Medulla oblongata (tissue), 1 donor: Measurements from ENCODE around the gene TMEM14A.
A peak's percentile ranks its signal among the peaks of the same experiment; 100 is the strongest.
"Not testable (repeated sequence)": the region's sequence is repeated elsewhere in the genome, so short reads cannot be mapped to it uniquely, and the experiment has no call there.

Experiments
- DNase-seq: peaks from one replicate; pipeline ENCODE4 v3.0.0-alpha.2; 2015; ENCODE audit errors: extremely low spot score

The TMEM14A gene, protein sequence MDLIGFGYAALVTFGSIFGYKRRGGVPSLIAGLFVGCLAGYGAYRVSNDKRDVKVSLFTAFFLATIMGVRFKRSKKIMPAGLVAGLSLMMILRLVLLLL

DNA sequence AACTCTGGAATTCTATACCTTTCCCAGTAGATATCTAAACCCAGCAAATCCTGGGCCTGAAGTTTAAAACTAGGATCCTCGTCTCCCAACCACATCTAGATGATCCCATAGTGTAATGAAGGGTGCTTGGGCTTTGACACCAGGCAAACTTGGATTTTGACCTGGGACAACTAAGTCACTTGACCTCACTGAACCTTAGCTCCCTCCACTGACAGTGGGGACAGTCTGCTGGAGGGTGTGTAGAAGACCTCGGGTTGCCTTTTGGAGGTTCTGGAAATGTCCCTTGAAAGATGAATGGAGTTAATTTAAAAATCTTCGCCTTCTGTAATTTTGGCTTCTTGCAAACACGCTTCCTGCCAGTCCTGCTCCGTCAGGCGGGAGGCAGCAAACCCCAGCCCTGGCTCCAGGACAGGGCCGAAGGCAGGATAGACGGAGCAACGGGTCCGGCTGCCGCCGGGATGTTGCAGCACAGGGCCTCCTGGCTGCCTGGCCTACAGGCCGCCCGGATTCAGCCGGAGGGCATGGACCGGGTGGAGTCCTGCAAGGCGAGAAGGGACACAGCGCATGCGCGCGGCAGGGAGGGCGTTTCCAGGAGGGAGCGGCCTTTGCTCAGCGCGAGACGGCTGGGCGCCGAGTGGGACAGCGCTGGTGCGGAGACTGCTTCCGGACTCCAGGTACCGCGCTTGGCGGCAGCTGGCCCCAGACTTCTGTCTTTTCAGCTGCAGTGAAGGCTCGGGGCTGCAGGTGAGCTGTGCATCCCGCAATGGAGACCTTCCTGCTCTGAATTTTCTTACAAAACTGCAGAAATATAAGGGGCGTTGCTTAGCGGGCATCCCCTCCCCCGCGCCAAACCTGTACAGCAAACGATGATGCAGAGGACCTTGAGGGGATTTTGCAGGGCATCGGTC, at the start of gene TMEM14A:
Gene TMEM14A (plus strand): TSS at position 612 of the 908 bp plus-strand sequence. CDS start 5,990 bp downstream, outside the sequence.
- DNase-seq, result peak; percentile 94

DNA sequence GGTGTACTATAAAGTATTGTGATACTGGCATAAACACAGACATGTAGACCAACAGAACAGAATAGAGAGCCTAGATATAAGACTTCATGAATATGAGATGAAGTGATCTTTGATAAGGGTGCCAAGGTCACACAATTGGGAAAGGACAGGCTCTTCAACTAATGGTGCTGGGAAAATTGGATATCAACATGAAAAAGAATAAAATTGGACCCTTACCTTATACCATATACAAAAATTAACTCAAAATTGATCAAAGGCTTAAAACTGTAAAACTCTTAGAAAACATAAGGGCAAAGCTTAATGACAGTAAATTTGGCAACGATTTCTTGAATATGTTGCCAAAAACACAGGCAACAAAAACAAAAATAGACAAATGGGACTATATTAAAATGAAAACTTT, 49.3 kb upstream of the TMEM14A start:
- DNase-seq, result no peak

DNA sequence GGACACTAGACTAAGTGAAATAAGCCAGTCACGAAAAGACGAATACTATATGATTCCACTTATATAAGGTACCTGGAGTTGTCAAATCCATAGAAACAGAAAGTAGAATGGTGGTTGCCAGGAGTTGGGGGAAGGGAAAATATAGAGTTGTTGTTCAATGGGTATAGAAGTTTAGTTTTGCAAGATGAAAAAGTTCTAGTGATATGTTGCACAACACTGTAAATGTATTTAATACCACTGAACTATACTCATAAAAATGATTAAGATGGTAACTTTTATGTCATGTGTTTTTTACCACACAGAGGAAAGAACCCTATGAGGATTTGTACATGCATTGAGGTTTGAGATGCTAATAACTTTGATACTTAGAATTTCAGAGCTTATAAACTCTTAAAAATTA, 48.1 kb upstream of the TMEM14A start:
- no peak for DNase-seq

DNA sequence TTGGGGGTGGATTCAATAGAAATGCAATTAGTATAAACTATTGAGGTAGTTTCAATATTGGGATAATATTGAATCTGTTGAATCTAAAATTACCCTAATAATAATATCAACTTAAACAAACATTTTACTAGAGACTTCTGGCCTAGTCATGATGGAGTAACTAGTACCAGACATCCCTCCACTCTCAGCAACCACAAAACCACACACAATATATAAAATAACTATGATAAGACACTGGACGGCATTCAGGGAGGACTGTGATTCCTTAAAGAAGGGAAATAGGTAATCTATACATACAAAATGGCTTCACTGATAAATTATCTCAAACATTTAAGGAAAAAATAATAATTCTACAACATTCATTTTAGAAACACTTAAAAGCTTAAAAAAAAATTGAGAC, 38.9 kb upstream of the TMEM14A start:
- DNase-seq, result no peak

DNA sequence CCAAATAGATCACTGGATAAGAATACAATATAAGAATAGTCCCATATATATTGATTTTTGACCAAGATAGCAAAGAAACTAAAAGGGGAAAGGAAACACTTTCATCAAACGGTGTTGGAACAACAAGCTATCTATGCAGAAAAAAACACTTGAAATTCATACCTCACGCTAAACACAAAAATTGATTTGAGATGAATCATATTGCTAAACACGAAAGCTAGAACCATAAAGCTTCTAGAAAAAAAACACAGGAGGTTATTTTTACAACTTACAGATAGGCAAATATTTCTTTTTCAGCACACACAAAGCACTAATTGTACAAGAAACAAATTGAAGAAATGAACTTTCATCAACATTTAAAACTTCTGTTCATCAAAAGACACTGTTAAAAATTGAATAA, 36.7 kb upstream of the TMEM14A start:
- no peak for DNase-seq

DNA sequence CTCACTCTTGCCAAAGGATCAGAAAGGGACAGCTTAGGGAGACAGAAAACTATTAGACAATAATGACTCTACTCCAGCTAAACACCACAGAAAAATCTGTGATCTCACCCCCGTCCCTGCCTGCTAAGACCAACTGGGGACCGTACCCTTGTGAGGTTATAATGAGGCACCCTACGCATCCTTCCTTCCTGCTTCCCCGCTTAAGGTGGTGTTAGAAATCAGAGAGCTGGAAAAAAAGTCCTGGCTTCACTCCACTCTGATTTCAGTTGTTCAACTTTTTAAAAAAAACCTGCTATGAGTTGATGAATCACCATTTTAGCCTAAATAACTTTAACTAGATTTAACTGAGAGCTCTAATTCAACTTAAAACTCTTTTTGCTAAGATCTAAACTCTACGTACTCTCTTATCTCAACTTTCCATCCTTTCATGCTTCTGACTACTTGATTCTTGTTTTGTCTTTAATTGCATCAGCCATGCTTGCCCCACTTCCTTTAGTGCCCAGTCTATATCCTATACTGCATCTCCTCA, 35.8 kb upstream of the TMEM14A start:
- DNase-seq, result no peak

DNA sequence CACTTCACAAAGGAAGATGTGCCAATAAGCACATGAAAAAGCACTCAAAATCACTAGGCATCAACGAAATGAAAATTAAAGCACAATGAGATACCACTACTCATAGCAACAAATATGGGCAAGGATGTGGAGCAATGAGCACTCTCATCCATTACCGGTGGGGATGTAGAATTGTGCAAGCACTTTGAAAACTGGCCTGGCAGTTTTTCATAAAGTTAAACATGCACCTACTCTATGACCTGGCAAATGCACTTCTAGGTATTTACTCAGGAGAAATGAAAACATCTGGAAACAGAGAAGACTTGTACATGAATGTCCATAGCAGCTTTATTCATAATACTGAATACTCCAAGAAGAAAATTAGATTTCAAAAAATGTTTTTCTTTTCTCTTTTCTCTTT, 34.1 kb upstream of the TMEM14A start:
- DNase-seq, result no peak

DNA sequence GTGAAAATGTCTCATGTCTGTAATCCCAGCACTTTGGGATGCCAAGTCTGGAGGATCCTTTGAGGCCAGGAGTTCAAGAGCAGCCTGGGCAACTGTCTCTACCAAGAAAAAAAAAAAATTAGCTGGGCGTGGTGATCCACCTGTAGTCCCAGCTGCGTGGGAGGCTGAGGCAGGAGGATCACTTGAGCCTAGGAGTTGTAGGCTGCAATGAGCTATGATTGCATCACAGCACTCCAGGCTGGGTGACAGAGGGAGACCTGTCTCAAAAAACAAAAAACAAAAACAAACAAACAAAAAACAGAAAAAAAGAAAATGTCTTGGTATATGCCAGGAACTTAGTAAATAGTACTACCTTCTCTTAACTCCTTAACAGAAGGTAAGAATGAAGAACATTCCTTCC, 31.4 kb upstream of the TMEM14A start:
- DNase-seq, result no peak

DNA sequence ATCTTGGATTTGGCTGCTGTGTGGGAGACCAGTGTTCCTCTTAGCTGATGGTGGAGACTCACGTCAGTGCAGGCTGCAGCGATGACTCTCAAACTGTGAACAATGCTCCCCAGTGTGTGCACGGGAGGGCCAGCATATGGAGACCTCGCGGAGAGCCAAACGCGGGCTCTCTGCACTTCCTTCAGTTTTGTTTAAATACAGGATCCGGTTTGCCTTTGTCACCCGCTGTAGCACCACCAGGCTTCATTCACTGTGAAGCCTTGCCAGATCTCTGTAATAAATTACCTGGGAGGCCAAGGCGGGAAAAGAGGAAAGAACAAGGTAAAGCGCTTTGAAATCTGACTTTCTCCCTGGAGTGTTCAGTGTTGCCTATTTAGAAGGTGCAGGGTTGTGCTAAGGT, 30.7 kb upstream of the TMEM14A start:
- DNase-seq, result peak; percentile 59

DNA sequence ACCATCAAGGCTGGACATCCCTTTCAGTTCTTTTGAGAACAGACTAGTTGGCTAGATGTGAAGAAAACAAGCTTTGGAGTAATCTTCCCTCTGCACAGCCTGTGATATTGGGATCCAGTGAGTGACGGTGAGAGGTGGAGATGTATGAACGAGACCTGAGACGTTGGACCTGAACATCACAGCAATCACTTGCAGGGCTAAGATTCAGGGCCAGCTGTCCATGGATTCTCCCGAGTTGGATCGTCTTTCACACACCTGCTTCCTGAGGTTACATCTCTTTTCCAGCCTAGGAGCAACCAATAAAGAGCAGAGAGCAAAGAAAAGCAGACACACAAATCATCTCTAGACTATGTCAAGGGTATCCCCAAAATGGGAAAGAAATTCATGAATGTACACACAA, 30.0 kb upstream of the TMEM14A start:
- no peak for DNase-seq

DNA sequence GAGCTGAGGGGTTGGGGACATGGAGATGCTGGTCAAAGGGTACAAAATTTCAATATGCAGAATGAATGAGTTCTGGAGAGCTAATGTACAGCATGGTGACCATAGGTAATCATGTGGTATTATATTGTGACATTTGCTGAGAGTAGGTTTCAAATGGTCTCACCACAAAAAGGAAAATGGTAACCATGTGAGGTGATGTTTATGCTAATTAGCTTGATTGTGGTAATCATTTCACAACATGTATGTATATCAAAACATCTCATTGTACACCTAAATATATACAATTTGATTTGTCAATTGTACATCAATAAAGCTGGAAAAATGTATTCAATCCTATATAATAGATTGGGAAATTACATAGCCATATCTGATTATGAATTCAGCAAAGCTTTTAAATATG, 29.5 kb upstream of the TMEM14A start:
- no peak for DNase-seq

DNA sequence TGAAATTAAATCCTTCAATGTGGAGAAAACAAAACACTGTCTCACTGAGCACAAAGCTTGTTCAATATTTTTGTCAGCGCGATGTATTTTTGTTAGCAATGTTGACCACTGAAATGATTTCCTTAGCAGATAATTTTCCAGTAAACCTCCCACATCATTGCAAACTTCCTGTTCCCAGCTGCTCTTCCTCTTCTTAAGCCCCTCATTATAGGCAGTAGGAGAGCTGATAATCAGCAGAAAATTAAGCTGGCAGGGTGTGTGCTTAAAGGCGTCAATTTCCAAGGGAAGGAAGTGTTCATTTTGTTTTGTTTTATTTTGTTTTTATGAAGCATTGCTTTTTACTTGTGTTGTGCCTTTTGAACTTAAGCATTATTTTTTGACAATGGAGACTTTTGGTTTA, 29.1 kb upstream of the TMEM14A start:
- DNase-seq, result no peak

DNA sequence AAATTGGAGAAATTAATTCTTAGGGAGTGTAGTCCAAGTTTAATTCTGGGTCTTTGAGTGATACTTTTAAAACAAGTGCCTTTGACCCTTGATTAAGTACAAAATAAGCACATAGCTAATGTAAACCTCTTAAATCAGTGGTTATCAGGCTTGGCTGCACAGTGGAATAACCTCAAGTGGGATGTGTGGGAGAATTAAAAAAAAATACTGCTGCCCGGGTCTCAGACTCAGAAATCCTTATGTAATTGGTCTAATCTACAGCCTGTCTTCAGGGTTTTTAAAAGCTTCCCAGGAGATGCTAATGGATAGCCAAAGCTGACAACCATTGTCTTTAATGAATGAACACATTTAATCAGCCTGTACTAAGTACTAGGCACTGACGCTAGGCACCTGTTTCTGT, 28.5 kb upstream of the TMEM14A start:
- DNase-seq, result no peak

DNA sequence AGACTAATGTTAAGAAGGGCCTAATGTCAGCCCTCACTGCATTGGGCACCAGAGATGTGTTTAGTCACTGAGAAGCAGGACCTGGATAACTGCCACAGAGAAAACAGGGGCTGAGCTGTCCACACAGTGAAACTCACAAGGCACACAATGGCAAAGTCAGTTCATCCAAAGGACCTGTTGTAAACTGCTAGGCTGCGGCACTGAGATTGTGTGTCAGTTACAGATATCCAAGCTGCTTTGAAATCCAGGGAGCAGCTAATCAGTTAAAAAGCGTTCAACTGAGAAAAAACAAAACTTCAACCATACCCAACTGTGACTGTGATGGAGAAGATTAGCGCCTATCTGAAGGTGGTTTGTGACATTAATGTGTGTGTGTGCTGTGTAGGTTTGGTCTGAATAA, 27.8 kb upstream of the TMEM14A start:
- DNase-seq, result peak; percentile 90

DNA sequence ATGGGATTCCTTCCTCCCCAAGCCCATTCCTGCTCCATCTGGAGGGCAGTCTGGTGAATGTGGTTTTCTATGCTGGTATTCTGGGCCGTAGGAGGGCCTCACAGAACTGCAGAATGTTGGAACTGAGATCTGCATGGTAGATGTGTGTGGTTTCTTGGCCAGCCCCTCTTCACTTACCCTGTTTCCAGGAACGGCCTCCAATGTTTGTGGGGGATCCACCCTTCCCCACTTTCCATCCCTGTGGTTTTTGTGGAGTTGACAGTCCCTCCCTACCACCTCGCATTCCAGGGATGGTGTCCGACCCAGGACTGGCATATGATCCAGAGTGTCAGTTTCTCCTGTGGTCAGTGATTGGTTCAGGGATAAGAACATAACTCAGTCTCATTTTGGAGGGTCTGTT, 26.7 kb upstream of the TMEM14A start:
- no peak for DNase-seq

DNA sequence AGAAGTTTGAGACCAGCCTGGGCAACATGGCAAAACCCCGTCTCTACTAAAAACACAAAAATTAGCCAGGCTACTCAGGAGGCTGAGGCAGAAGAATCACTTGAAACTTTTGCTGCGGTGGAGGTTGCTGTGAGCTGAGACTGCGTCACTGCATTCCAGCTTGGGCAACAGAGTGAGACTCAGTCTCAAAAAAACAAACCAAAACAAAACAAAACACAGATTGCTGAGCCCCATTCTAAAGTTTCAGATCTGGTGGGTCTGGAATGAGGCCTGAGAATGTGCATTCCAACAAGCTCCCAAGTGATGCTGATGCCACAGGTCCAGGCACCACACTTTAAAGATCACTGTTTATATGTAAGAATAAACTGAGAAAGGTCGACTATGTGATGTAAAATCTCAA, 24.9 kb upstream of the TMEM14A start:
- no peak for DNase-seq

DNA sequence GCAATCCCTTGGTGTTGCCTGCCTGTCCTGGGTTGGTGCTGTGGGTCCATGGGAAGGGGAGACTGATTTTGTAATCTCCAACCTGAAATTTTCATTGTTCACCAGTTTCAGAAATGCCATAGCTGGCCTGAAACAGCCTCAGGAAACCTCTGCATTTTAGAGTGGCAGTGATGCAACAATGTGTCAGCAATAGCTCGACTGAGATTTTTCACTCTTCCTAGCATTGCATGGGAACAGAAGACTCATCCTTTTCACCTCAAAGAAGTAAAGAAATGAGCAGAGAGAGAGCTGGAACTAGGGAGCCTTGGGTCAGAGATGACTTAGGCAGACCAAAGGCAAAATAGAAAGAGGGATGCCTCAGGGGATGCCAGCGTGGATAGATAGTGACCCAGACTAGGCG, 23.7 kb upstream of the TMEM14A start:
- no peak for DNase-seq

DNA sequence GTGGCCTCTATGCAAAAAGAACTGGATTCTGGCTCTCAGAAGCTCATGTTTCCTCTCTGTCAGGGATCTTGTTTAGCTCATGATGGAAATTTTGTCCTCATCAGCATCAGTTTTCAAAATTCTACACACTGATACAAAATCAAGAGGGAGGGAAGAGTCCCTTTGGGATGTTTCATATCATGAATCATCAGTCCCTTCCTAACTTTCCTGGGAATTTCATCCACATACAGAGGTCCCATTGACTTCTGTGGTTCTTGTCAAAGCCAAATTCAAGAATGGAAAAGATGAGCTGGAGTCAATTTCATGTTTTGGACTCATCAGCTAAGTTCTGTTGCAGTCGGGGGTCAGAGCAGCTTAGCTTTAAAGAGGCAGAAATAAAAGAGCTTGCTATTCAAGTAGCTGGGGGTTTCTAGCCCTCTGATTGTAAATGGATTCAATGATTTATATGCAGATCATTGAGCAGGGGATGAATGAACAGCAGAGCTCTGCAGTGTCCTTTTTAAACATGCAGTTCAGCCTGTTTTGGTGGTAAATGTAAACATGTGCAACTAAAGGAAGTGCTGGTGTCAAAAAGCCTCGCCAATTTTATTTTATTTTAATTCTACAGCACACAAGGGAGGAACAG, 21.3 kb upstream of the TMEM14A start:
- no peak for DNase-seq

DNA sequence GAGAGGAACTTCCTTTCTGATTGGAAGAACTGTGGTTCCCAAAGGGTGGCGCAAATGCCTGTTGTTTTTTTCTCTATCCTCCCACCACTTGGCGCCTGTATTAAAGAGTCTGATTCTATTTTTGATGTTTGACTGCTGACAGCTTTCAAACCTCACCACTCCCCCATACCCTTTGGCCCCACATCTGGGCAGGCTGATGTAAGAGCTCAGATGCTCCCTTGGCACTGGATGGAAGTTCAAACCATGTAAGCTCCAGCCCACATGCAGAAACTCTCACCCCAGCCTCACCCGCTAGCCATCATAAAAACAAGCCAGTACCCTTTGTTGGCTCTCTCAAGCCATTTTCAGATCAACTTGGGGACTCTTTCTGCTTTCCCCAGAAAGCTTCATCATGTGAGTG, 20.0 kb upstream of the TMEM14A start:
- DNase-seq, result no peak

DNA sequence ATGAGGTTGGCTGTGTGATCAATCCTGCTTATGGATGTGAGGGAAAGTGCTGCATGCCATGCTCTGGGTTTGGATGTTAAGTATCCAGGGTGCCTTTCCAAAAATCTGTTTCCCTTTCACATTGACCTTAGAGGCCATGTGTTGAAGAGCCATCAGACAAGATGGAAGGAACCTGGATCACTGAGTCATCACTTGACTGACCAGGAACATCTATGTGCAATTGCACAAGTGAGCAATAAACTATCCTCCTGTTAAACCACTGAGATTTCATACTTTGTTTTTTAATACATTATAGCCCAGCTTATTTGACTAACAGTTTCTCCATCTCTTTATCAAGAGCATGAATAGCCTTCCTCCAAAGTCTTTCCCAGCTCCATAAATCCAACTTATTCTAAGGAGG, 17.8 kb upstream of the TMEM14A start:
- no peak for DNase-seq

DNA sequence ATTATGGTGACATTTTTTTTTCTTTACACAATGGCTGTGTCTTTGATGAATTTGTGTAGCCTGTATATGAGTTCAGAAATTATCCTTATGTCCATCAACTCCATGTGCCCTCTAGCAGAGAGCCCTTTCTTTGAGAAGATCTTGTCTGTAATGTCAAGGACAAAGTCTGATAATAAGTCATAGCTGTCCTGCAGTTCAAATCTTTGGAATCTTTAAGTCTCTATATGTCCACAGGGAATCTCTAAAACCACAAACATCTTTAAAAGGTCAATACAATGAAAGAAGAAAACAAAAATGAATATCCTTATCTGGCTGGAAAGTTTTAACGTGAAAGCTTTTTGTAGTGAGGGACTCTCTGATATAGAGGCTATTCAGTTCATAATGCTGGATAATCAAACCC, 16.9 kb upstream of the TMEM14A start:
- no peak for DNase-seq

DNA sequence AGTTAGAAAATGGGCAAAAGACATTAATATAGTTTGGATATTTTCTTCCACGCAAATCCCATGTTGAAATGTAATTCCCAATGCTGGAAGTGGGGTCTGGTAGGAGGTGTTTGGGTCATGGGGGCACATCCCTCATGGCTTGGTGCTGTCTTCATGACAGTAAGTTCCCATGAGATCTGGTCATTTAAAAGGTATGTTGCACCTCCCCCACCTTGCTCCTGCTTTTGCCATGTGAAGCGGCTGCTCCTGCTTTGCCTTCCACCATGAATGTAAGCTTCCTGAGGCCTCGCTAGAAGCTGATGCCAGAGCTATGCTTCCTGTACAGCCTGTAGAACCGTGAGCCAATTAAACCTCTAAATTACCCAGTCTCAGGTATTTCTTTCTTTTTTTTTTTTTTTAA, 16.3 kb upstream of the TMEM14A start:
- DNase-seq, result no peak

DNA sequence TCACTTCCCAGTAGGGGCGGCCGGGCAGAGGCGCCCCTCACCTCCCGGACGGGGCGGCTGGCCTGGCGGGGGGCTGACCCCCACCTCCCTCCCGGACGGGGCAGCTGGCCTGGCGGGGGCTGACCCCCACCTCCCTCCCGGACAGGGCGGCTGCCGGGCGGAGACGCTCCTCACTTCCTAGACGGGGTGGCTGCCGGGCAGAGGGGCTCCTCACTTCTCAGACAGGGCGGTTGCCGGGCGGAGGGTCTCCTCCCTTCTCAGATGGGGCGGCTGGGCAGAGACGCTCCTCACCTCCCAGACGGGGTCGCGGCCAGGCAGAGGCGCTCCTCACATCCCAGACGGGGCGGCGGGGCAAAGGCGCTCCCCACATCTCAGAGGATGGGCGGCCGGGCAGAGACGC, 15.0 kb upstream of the TMEM14A start:
- not testable (repeated sequence) for DNase-seq
